MM.1S (cell line): ENCODE results near the gene ITGA3.

ENCODE experiments used
- DNase-seq: peaks from one replicate; pipeline ENCODE4 v3.0.0-alpha.2; 2015
- H2AFZ ChIP-seq: fragments of 300-600 bp; sonication (generic); 2 replicates; pipeline ENCODE4 v1.6.0; 2016; ENCODE audit warnings: antibody characterized with exemption, low read length
- H3F3A ChIP-seq: fragments of 300-600 bp; sonication (generic); 2 replicates; pipeline ENCODE4 v1.6.1; 2016; ENCODE audit warnings: mild to moderate bottlenecking, antibody characterized with exemption, low read length, moderate library complexity, mixed read lengths; ENCODE audit not compliant: insufficient read depth
- H3K27ac ChIP-seq: fragments of 300-600 bp; sonication (generic); 2 replicates; pipeline ENCODE4 v1.5.1; 2016; ENCODE audit warnings: mild to moderate bottlenecking, low read length
- H3K27me3 ChIP-seq: fragments of 300-600 bp; sonication (generic); replicated peaks from 2 replicates; pipeline ENCODE4 v1.6.0; 2016; ENCODE audit warnings: low read length; ENCODE audit not compliant: insufficient read depth
- H3K36me3 ChIP-seq: fragments of 300-600 bp; sonication (generic); replicated peaks from 2 replicates; pipeline ENCODE4 v1.6.1; 2016; ENCODE audit warnings: mild to moderate bottlenecking, low read length, mixed read lengths; ENCODE audit not compliant: insufficient read depth
- H3K4me1 ChIP-seq: fragments of 300-600 bp; sonication (generic); 2 replicates; pipeline ENCODE4 v1.6.1; 2016; ENCODE audit warnings: low read length, mixed read lengths
- H3K4me2 ChIP-seq: fragments of 300-600 bp; sonication (generic); 2 replicates; pipeline ENCODE4 v1.6.0; 2016; ENCODE audit warnings: low read depth, low read length
- H3K4me3 ChIP-seq: fragments of 300-600 bp; sonication (generic); 2 replicates; pipeline ENCODE4 v1.5.1; 2016; ENCODE audit warnings: low read length, mixed read lengths
- H3K79me2 ChIP-seq: fragments of 300-600 bp; sonication (generic); 2 replicates; pipeline ENCODE4 v1.6.1; 2016; ENCODE audit warnings: mixed run types, low read length, mixed read lengths
- H3K9ac ChIP-seq: fragments of 300-600 bp; sonication (generic); 2 replicates; pipeline ENCODE4 v1.6.1; 2016; ENCODE audit warnings: low read length, mixed read lengths
- H3K9me2 ChIP-seq: fragments of 300-600 bp; sonication (generic); replicated peaks from 2 replicates; pipeline ENCODE4 v1.6.1; 2016; ENCODE audit warnings: mild to moderate bottlenecking, low read length, mixed read lengths; ENCODE audit not compliant: insufficient read depth
- H3K9me3 ChIP-seq: fragments of 300-600 bp; sonication (generic); replicated peaks from 2 replicates; pipeline ENCODE4 v1.6.1; 2016; ENCODE audit warnings: mild to moderate bottlenecking, low read length, mixed read lengths; ENCODE audit not compliant: insufficient read depth
- H4K20me1 ChIP-seq: fragments of 300-600 bp; sonication (generic); 2 replicates; pipeline ENCODE4 v1.6.1; 2016; ENCODE audit warnings: mild to moderate bottlenecking, low read length, moderate library complexity, mixed read lengths; ENCODE audit not compliant: insufficient read depth
- EZH2 ChIP-seq: fragments of 300-600 bp; sonication (generic); optimal IDR thresholded peaks from 2 replicates; pipeline ENCODE3; 2017; ENCODE audit warnings: low read depth, mild to moderate bottlenecking, antibody characterized with exemption, low read length, mixed read lengths
- EZH2phosphoT487 ChIP-seq: fragments of 300-600 bp; sonication (generic); IDR thresholded peaks from 2 replicates; pipeline ENCODE4 v1.6.1; 2018; ENCODE audit warnings: antibody characterized with exemption, low read length
- TF ChIP-seq, protein P1 (sequence below): fragments of 300-600 bp; sonication (generic); IDR thresholded peaks from 2 replicates; pipeline ENCODE4 v1.5.1; 2016; ENCODE audit warnings: antibody characterized with exemption, low read length, mixed read lengths

ITGA3 gene

DNA sequence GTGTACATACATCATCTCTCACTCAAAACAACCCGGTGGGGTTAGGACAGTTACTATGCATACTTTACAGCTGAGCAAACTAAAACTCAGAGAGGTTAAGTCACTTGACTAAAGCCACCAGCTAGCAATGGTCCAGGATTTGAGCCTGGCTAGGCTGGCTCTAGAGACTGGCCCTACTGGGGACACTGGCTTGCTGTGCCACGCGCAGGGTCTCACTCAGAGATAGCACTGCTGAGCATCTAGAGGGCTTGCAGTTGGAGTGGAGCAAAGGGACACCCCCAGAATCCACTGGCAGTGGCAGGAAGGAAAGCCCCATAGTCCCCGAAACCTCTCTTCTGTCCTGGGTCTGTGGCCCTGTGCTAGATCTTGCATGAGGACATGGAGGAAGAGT lies 62.9 kb downstream of the ITGA3 start:
- TF ChIP-seq EZH2 (no peak), EZH2phosphoT487 (no peak)
- TF ChIP-seq, protein P1, sequence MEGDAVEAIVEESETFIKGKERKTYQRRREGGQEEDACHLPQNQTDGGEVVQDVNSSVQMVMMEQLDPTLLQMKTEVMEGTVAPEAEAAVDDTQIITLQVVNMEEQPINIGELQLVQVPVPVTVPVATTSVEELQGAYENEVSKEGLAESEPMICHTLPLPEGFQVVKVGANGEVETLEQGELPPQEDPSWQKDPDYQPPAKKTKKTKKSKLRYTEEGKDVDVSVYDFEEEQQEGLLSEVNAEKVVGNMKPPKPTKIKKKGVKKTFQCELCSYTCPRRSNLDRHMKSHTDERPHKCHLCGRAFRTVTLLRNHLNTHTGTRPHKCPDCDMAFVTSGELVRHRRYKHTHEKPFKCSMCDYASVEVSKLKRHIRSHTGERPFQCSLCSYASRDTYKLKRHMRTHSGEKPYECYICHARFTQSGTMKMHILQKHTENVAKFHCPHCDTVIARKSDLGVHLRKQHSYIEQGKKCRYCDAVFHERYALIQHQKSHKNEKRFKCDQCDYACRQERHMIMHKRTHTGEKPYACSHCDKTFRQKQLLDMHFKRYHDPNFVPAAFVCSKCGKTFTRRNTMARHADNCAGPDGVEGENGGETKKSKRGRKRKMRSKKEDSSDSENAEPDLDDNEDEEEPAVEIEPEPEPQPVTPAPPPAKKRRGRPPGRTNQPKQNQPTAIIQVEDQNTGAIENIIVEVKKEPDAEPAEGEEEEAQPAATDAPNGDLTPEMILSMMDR, result no peak
- Histone ChIP-seq H3F3A (no peaks in the 10 kb centered on the region; the same call in 1 of the 2 replicates), H3K4me2 (no peak overlapping the region), H2AFZ (no peak overlapping the region), H3K4me1 (0 out of 2 replicates have a peak, but pooled peaks cover 6% of the 10 kb centered on the region), H3K27ac (no peak overlapping the region), H3K9me2 (no peaks in the 10 kb centered on the region), H3K9ac (no peak overlapping the region), H3K9me3 (no peaks in the 10 kb centered on the region), H3K79me2 (no peaks in the 10 kb centered on the region), H3K4me3 (no peak overlapping the region), H3K36me3 (no peaks in the 10 kb centered on the region), H4K20me1 (no peaks in the 10 kb centered on the region), H3K27me3 (peaks cover 41% of the 10 kb centered on the region)
- no peak for DNase-seq

DNA sequence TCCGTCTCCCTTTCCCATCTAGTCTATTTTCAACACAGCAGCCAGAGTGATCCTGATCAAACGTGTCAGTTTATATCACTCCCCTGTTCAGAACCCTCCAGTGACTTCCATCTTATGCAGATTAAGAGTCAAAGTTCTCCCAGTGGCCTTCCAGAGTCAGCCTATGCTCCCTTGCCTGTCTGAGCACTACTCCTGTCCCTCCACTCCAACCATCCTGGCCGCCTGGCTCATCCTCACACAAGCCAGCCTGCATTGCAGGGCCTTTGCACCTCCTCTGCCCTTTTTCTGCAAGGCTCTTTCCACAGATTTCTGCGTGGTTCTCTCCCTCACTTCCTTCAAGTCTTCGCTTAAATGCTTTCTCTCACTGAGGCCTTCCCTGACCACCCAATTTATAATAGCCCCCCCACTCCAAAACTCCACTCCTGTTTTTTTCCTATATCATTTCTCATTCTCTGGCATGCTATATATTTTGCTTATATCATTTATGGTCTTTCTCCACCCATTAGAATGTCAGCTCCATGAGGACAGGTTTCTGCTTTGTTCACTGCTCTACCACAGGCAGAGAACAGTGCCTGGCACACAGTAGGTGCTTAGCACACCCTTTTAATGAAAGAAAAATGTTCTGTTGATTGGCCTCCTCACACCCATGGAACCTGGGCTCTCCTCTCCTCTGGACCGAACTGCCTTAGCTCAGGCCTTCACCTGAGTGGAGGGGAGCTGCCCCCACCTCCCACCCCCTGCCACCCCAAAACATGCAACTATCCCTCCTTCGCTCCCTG lies 64.8 kb downstream of the ITGA3 start:
- H3F3A ChIP-seq, result no peaks in the 10 kb centered on the region; the same call in 1 of the 2 replicates
- no peak for DNase-seq

DNA sequence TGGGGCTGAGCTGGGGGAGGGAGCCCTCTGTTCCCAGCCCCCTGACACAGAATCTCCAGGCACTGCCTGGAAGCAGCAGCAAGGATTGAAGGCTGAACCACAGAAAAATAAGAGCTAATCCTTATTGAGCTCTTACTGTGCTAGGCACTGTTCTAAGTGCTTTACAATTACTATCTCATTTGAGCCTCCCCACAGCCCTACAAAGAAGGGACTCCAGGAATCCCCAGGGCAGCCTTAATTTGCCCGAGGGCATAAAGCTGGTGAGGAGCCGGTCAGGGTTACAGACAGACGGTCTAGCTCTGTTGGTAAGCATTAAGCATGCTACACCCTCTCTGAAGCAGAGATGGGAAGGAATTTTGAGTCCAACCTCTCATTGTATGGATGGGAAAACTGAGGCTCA lies 67.0 kb downstream of the ITGA3 start:
- Histone ChIP-seq H2AFZ (no peak overlapping the region), H3K9ac (no peak overlapping the region), H3F3A (no peaks in the 10 kb centered on the region), H3K4me1 (peaks cover 6% of the 10 kb centered on the region), H3K9me2 (no peaks in the 10 kb centered on the region), H3K36me3 (no peaks in the 10 kb centered on the region), H3K27me3 (peaks cover 31% of the 10 kb centered on the region), H3K79me2 (no peaks in the 10 kb centered on the region), H3K4me2 (no peak overlapping the region), H3K4me3 (no peak overlapping the region), H3K9me3 (no peaks in the 10 kb centered on the region), H4K20me1 (no peaks in the 10 kb centered on the region), H3K27ac (no peak overlapping the region)
- TF ChIP-seq, protein P1, result no peak
- no peak for TF ChIP-seq EZH2phosphoT487
- TF ChIP-seq EZH2, result no peak
- no peak for DNase-seq

More for the DNA sequence above, 64.8 kb downstream of the ITGA3 start:
- no peaks in the 10 kb centered on the region for H3K9me2 ChIP-seq
- H2AFZ ChIP-seq, result no peak overlapping the region
- 0 out of 2 replicates have a peak, but pooled peaks cover 6% of the 10 kb centered on the region for H3K4me1 ChIP-seq
- no peak overlapping the region for H3K9ac ChIP-seq
- no peaks in the 10 kb centered on the region for H3K36me3 ChIP-seq
- H3K79me2 ChIP-seq, result no peaks in the 10 kb centered on the region
- H3K27me3 ChIP-seq, result peaks cover 41% of the 10 kb centered on the region
- H3K4me3 ChIP-seq, result no peak overlapping the region
- no peaks in the 10 kb centered on the region for H3K9me3 ChIP-seq
- TF ChIP-seq EZH2phosphoT487, result no peak
- no peak overlapping the region for H3K27ac ChIP-seq
- no peak overlapping the region for H3K4me2 ChIP-seq
- H4K20me1 ChIP-seq, result no peaks in the 10 kb centered on the region
